Omental fat pad (tissue), 4 donors: ENCODE data around the gene GDAP1L1. TPM values are rescaled to one million over a fixed set of nuclear protein-coding genes. Genes with fewer than 3 reads are reported as not detected.
A peak's percentile ranks its signal among the peaks of the same experiment; 100 is the strongest.

ENCODE experiments used
- ATAC-seq: fragments of 150-250 bp; one replicate; pipeline ENCODE4 v1.9.1; 2016; ENCODE audit warnings: mild to moderate bottlenecking, moderate library complexity; ENCODE audit not compliant: low FRiP score
- DNase-seq: peaks from one replicate; pipeline ENCODE4 v3.0.0-alpha.2; 2019; ENCODE audit warnings: low spot score
- CTCF ChIP-seq, 3 donors: fragments of 450-650 bp; IDR thresholded peaks; one replicate each; pipeline ENCODE4 v1.5.1; 2016 to 2017; ENCODE audit warnings: antibody characterized with exemption in 3 of 3, mild to moderate bottlenecking in 3 of 3, moderate library complexity in 2 of 3
- total RNA-seq, 4 donors: library from RNA; depleted of rRNA; stranded (reverse); fragments of >200 nt; gene quantifications; one replicate each; pipeline ENCODE4 v1.1.0, GENCODE V29; 2016

The GDAP1L1 gene
- total RNA-seq, 4 donors from 2014 or later = not detected

GRCh38 chr20:44204832-44205215 is 42.3 kb upstream of the GDAP1L1 start:
- no peak for TF ChIP-seq CTCF (IDR thresholded peaks at IDR 0.05)
- DNase-seq = no peak
- no peak for ATAC-seq

- no peak for ATAC-seq
- no peak for TF ChIP-seq CTCF (IDR thresholded peaks at IDR 0.05)
- no peak for DNase-seq
Observed at GRCh38 chr20:44206132-44206531, 41.0 kb upstream of the GDAP1L1 start.

- DNase-seq = no peak
- ATAC-seq = no peak
- TF ChIP-seq CTCF (IDR thresholded peaks at IDR 0.05) = no peak
Observed at GRCh38 chr20:44207126-44207723, 39.9 kb upstream of the GDAP1L1 start.

GRCh38 chr20:44208165-44208564 is 38.9 kb upstream of the GDAP1L1 start:
- DNase-seq (no peak), ATAC-seq (no peak)
- TF ChIP-seq CTCF (IDR thresholded peaks at IDR 0.05) = no peak

GRCh38 chr20:44208770-44209169 is 38.3 kb upstream of the GDAP1L1 start:
- DNase-seq (no peak), ATAC-seq (no peak)
- no peak for TF ChIP-seq CTCF (IDR thresholded peaks at IDR 0.05)

- ATAC-seq = peak; percentile 2
- DNase-seq = no peak
- no peak for TF ChIP-seq CTCF (IDR thresholded peaks at IDR 0.05)
Observed at GRCh38 chr20:44209686-44210405, 37.3 kb upstream of the GDAP1L1 start.
